Stomach (tissue), 4 donors: ENCODE measurements around the gene PTGDS.

Source experiments
- EP300 ChIP-seq: sonication (generic); formaldehyde crosslinking; IDR thresholded peaks from one replicate; pipeline ENCODE4 v1.6.1; 2017; ENCODE audit warnings: antibody characterized with exemption
- POLR2A ChIP-seq, 4 donors: fragments of 450-650 bp; IDR thresholded peaks; one replicate each; pipeline ENCODE4 v1.6.1; 2016; ENCODE audit warnings: antibody characterized with exemption in 4 of 4, control low read depth in 2 of 4, mild to moderate bottlenecking in 1 of 4, moderate library complexity in 1 of 4
- POLR2AphosphoS5 ChIP-seq, 3 donors: sonication (generic); formaldehyde crosslinking; IDR thresholded peaks; one replicate each; pipeline ENCODE4 v1.6.1; 2016; ENCODE audit warnings: antibody characterized with exemption in 3 of 3
- TF ChIP-seq, protein P1 (sequence below), 7 experiments: fragments of 450-650 bp in 4 of 7; fragments of 200-600 bp in 3 of 7; sonication (generic) in 3 of 7; IDR thresholded peaks; one replicate each; pipeline ENCODE4 v1.5.1; 2016 to 2019; ENCODE audit warnings: antibody characterized with exemption in 7 of 7, control low read depth in 2 of 7, mild to moderate bottlenecking in 1 of 7

- TF ChIP-seq, protein P1, sequence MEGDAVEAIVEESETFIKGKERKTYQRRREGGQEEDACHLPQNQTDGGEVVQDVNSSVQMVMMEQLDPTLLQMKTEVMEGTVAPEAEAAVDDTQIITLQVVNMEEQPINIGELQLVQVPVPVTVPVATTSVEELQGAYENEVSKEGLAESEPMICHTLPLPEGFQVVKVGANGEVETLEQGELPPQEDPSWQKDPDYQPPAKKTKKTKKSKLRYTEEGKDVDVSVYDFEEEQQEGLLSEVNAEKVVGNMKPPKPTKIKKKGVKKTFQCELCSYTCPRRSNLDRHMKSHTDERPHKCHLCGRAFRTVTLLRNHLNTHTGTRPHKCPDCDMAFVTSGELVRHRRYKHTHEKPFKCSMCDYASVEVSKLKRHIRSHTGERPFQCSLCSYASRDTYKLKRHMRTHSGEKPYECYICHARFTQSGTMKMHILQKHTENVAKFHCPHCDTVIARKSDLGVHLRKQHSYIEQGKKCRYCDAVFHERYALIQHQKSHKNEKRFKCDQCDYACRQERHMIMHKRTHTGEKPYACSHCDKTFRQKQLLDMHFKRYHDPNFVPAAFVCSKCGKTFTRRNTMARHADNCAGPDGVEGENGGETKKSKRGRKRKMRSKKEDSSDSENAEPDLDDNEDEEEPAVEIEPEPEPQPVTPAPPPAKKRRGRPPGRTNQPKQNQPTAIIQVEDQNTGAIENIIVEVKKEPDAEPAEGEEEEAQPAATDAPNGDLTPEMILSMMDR (IDR thresholded peaks at IDR 0.05), result no peak
- TF ChIP-seq POLR2A (IDR thresholded peaks at IDR 0.05), result no peak
- no peak for TF ChIP-seq POLR2AphosphoS5 (IDR thresholded peaks at IDR 0.05)
- no peak for TF ChIP-seq EP300
Measured at GRCh38 chr9:136997830-136998234, 20.5 kb downstream of the PTGDS start.
